HG03439 (cell line): Measurements from ENCODE around the gene PPP1R17.
A peak's percentile ranks its signal among the peaks of the same experiment; 100 is the strongest.

Experiments
- ATAC-seq: cut with Tn5 transposase; IDR thresholded peaks from one replicate; pipeline ENCODE4 v1.9.1; 2021; ENCODE audit warnings: mild to moderate bottlenecking, moderate library complexity; ENCODE audit not compliant: unreplicated experiment

Gene PPP1R17

GRCh38 chr7:31687024-31687748 is at the start of gene PPP1R17:
TSS of gene PPP1R17 (plus strand) at chr7:31687215. CDS start at chr7:31692442, 5,227 bp downstream.
- no peak for ATAC-seq

- no peak for ATAC-seq
Measured at GRCh38 chr7:31640381-31640780, 46.6 kb upstream of the PPP1R17 start.

- no peak for ATAC-seq
Measured at GRCh38 chr7:31642681-31643115, 44.3 kb upstream of the PPP1R17 start.

DNA sequence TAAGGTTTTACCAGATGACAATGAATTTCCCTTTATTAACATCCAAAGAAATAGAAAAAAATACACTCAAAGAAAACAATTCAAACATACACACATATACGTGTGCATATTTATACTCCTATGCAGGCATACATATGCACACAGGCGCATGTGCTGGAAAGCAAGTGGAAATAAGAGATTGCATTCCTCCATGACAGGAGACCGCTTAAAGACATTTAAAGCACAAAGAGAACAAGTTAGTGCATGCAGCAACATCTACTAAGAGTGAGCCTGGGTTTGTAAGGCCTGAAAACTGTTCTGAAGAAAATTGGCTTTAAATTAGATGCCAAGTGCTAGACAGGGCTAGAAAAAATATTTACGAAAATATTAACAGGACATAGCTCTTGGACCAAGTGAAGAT is 40.1 kb upstream of the PPP1R17 start:
- ATAC-seq = no peak

GRCh38 chr7:31647511-31647910 is 39.5 kb upstream of the PPP1R17 start:
- ATAC-seq = no peak

- ATAC-seq = no peak
Measured at GRCh38 chr7:31648288-31648687, 38.7 kb upstream of the PPP1R17 start.

GRCh38 chr7:31648880-31649279 is 38.1 kb upstream of the PPP1R17 start:
- ATAC-seq = no peak

DNA sequence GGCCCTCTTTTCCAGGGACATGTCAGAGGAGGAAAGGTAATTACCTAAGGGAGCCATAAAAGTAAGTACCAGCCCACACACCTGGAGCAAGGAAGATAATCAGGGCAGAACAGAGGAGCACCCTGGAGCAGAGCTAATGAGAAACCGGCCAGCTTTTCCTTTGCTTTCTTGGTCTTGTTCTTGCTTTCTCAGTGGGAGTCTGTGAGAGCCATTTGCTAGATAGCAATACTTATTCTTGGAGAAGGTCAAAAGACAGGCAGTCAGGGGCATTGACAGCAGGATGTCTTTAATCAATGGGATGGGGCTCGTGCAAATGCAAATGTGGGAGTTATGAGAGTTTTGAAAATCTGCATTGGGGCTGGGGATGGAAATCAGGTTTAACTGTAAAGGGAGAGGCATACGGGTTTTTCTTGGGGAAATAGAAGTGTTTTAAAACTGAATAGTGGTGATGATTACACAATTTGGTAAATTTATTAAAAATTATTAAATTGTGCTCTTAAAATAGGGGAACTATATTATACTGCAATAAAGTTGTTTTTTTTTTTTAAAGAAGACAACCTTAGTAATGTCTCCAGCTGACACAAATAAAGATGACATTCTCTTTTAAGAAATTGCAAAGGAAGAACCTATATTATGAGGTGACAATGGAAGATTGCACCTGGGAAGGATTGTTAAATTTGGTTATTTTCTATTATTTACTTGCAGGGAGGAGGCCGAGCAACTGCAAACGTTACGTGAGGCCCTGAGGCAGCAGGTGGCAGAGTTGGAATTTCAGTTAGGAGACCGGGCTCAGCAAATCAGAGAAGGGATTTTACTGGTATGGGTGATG is 35.6 kb upstream of the PPP1R17 start:
- no peak for ATAC-seq

DNA sequence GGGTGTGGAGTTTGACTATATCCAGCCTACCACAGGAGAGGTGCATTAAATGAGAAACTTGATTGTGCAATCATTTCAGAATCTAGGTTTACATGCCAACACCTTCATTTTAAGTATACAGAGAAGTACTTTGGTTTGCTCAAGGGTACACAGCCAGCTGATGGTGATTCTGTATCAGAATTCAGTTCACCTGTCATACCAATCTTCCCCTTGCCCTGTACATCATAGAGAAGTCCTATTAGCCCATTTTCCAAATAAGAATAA is 35.0 kb upstream of the PPP1R17 start:
- no peak for ATAC-seq

DNA sequence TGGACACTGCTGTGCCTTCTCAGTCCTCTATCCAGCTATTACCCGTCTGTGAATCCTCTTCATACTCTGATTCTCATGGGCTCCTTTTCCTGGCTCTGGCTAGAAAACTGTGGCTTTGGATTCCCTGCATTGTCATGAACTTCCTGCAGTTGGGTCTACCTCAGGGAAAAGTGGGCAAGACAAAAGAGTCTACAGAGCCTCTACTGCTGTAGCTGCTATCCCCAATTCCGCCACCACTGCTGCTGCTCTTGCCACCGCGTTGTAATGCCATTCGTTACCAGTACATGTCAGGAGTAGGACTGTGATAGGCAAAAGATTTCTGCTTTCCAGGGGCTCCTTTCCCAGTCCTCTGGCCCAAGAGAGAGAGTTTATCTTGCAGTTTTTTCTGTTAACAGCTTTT is 23.9 kb upstream of the PPP1R17 start:
- ATAC-seq = no peak

GRCh38 chr7:31664890-31665289 is 22.1 kb upstream of the PPP1R17 start:
- no peak for ATAC-seq

- ATAC-seq = no peak
Measured at GRCh38 chr7:31665546-31665945, 21.5 kb upstream of the PPP1R17 start.

DNA sequence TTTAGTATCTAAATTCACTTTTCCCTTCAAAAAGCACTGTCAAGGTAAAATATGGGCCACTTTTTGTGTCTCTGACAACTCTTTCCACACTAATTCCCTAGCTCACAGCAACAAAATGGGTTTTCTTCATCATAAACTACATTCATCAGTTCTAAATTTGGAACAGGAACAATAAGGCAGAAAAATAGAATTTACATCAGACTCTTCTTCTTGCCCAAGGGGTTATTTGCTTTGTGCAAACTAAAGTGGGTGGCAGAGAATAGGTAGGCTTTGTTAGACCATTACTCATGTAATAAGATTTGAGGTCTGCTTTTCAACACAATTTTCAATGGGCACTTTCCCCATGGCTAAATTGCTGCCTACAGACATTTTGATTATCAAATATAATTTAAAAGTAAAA is 17.6 kb upstream of the PPP1R17 start:
- ATAC-seq = no peak

DNA sequence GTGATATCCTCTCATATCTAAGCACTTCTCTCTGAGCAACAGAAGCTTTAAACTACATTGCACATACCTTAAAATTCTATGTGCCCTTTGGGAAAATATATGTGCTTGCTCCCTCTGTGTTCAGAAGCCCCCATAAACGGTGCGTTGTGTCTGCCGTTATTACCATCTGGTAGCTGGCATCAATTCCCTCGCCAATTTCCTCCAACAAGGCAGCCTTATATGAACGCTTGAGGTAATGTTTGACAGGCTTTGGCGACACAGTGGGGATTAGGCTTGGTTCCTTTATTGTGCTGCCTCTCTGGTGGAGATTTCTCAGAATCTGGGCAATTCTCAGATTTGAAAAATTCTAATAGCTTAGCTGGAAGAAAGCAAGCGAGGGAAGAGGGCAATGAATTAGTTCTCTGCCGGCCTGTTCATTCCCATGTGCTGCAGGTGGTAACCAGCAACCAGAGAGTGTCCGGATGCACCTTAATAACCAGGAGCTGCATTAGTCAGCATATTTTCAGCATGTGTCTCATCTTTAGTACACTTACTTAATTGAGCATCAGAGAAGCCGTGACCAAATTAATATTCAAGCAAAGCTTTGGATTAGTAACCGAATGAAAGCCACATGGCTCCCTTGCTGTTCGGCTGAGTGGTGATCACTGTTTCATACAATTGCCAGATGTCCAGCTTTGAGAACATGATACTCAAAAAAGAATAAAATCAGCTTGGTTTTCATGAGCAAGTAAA is 7.3 kb upstream of the PPP1R17 start:
- ATAC-seq = no peak

DNA sequence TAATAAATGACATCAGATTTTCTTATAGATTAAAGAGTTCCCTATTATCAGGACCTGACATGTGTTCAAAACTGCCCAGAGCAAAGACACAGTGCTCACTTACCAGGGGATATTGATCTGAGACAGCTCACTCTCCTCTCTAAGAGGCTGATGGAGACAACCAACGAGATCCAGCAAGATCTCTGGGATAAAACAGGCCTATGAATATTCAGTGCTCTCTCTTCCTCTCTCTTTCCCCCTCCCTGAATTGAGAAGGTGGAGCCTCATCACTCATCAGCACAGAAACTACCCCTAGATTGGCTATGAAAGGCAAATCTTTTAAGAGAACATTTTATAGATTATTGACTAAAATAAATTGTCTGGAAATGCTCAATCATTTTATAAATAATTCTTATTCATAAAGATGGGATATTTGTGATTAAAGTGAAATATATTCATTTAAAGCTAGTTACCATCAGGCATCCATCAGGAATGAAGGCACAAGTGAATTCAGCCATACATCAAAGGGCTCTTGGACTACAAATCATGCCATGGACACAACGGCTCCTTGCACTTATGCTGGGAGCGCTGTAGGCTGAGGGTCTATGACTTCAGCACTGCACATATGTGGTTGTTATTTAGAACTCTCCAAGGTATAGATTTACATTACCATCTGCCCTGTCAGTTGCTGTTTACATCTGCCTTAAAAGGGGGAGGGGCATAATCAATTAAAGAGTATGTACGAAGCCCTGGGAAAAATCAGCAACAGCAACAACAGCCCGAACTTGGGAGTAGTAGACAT is 3.4 kb upstream of the PPP1R17 start:
- no peak for ATAC-seq

DNA sequence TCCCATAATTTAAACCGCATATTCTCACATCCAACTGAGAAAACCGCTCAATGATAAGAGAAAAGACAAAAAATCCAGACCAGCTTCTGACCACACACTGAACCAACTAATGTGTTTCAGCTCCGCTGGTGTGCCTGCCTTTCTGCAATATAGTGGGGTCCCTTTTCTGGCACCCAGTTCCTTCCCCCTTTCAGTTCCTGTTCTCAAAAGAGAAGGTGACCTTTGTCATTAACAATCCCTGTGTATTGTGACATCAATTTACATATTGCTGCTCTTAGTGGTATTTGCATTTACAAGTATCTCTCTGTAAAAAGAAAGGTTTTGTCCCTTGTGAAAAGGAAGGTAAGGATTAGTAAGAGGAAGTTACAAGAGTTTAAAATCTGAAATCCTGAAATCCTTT is 1.4 kb downstream of the PPP1R17 start:
- ATAC-seq = peak; percentile 86

DNA sequence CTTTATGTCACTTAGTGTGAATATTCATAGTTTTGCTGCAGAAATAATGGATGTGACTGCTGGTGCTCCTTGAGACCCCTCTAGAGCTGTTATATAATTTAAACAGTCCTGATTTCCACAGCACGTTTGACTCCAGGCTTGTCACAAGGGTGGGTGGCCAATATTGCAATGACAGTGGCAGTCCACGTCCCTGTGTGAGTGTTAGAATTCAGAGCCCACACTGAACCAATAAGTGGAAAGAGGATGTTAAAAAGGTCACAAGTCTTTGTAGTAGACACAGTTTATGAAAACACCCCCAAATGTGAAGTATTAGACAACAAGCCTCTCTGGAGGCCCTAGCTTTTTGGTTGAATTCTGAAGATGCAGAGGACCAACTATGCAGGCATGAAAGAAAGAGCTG is 2.0 kb downstream of the PPP1R17 start:
- peak; percentile 24 for ATAC-seq

GRCh38 chr7:31690935-31691334 is 3.9 kb downstream of the PPP1R17 start:
- no peak for ATAC-seq

DNA sequence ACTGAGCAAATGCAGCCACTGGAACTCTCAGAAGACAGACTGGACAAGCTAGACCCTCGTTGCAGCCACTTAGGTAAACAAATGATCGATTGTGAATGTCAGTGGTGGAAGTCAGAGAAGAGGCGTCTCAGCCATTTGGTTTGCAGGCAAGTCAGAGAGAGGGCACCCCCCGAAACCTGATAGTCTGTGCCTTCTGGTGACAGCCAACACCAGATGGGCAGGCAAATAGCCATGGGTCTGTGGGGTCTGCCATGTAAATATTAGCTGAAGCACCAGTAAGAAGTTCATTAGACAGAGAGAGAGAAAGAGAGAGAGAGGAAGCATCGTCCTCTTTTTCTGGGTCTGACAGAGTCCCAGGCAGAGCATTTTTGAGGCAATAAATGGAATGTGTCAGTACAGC is 5.4 kb downstream of the PPP1R17 start:
- ATAC-seq = no peak

DNA sequence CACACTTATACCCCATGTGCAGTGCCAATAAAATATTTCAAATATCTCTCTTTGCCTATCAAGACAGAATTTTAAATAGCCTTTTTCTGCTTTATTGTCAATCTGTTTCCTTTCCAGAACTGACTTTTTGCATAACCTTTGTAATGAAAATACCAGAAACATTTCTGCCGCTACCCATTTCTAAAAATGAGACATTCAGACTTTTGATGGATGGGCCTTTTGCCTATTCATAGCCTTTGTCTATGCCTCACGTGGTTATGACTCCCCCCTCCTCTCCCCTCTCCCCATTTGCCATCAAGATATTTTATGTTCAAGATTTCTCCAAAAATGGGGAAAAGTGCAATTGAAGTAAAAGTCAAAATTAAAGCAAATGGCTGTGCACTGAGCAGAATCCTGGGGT is 5.9 kb downstream of the PPP1R17 start:
- no peak for ATAC-seq
